ENCODE data around the gene MLYCD. TPM values are rescaled to one million over a fixed set of nuclear protein-coding genes. Genes with fewer than 3 reads are reported as not detected.

Gene MLYCD
- total RNA-seq, 4 donors from 2014 or later, result 9.9 to 17.6 (median 12.2) TPM

- ATAC-seq, result no peak
- Histone ChIP-seq H3K27ac (no peak overlapping the region), H3K9me3 (no peaks in the 10 kb centered on the region), H3K36me3 (peaks cover 0 to 69% of the 10 kb centered on the region in 2 donors), H3K4me1 (peaks cover 0 to 14% (median 2%) of the 10 kb centered on the region in 3 donors), H3K27me3 (no peaks in the 10 kb centered on the region), H3K4me3 (no peak overlapping the region)
- TF ChIP-seq EP300 (IDR thresholded peaks at IDR 0.05), result no peak
- 78 to 81% methylated on average over 6 to 7 of the region's 31 CpGs for WGBS, 2 donors (ENCODE audit: low coverage in 1 of 2)
Observed at GRCh38 chr16:83923581-83924365, 24.9 kb downstream of the MLYCD start.

DNA sequence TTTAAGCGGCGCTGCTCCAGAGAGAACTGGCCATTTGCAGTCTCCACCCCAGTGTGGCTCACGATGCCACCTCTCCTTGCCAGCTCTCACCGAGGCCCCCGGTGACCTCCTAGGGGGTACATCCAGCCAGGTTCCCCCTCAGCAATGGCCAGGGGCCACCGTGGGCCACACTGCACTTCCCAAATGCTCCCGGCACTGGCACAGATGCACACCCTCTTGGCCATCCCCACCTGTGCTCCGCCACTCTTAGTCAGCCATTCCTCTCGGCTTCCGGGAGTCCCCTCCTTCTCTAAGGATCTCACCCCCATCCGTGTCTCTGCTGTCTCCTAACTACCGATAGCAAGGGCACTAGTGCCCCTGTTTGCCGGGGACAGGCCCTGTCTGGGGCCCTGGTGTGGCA is 25.8 kb downstream of the MLYCD start:
- peaks cover 0 to 68% of the 10 kb centered on the region in 2 donors for H3K36me3 ChIP-seq
- H3K4me1 ChIP-seq, result peaks cover 0 to 14% (median 2%) of the 10 kb centered on the region in 3 donors
- ATAC-seq, result no peak
- no peak for TF ChIP-seq POLR2A (IDR thresholded peaks at IDR 0.05)
- TF ChIP-seq EP300 (IDR thresholded peaks at IDR 0.05), result no peak
- TF ChIP-seq, protein P1, sequence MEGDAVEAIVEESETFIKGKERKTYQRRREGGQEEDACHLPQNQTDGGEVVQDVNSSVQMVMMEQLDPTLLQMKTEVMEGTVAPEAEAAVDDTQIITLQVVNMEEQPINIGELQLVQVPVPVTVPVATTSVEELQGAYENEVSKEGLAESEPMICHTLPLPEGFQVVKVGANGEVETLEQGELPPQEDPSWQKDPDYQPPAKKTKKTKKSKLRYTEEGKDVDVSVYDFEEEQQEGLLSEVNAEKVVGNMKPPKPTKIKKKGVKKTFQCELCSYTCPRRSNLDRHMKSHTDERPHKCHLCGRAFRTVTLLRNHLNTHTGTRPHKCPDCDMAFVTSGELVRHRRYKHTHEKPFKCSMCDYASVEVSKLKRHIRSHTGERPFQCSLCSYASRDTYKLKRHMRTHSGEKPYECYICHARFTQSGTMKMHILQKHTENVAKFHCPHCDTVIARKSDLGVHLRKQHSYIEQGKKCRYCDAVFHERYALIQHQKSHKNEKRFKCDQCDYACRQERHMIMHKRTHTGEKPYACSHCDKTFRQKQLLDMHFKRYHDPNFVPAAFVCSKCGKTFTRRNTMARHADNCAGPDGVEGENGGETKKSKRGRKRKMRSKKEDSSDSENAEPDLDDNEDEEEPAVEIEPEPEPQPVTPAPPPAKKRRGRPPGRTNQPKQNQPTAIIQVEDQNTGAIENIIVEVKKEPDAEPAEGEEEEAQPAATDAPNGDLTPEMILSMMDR (IDR thresholded peaks at IDR 0.05), result no peak
- TF ChIP-seq POLR2AphosphoS5 (IDR thresholded peaks at IDR 0.05), result no peak
- H3K27me3 ChIP-seq, result no peaks in the 10 kb centered on the region
- H3K4me3 ChIP-seq, result no peak overlapping the region
- WGBS, 2 donors (ENCODE audit: low coverage in 1 of 2), result 74 to 88% methylated on average over 6 to 9 of the region's 13 CpGs
- no peaks in the 10 kb centered on the region for H3K9me3 ChIP-seq
- no peak overlapping the region for H3K27ac ChIP-seq

DNA sequence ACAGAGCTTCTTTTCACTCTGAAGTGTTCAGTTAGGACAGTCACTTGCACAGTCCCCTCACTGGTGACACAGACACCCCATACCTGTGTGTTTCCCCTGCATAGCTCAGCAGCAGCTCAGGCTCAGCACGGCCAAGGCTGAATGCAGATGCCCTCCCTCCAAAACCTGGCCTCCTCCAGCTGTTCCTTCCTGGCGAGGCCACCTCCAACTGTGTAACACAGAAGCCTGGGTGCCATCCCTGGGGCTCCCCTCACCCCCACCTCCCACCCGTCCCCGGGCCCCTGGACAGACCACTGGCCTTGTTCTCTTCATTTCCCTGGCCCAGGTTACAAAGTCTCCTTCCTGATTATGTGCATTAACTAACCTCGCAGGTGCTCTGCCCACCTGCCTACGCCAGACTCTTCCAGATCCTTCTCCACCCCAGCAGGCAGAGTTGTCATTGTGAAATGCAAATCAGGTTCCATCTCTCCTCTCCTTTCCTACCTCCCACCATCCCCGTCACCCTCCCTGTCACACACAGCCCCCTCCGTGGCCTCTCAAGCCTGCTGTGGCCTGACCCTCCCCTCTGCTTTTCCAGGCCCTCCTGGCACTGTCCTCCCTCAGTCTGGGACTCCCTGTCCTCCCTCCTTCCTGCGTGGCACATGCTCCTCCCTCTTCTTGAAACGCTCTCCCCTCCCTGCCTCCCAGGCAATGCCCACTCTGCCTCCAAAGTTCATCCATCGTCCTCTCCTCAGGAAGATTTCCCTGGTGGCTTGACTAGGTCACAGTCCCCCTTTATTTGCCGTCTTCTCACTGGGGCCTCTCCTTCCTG is 26.4 kb downstream of the MLYCD start:
- H3K27ac ChIP-seq, result no peak overlapping the region
- no peaks in the 10 kb centered on the region for H3K9me3 ChIP-seq
- WGBS, 2 donors (ENCODE audit: low coverage in 1 of 2), result 84 to 85% methylated on average over 8 to 12 of the region's 12 CpGs
- peaks cover 0 to 14% (median 2%) of the 10 kb centered on the region in 3 donors for H3K4me1 ChIP-seq
- no peak for ATAC-seq
- H3K36me3 ChIP-seq, result peaks cover 0 to 67% of the 10 kb centered on the region in 2 donors
- TF ChIP-seq EP300 (IDR thresholded peaks at IDR 0.05) (no peak), POLR2AphosphoS5 (IDR thresholded peaks at IDR 0.05) (no peak), POLR2A (IDR thresholded peaks at IDR 0.05) (no peak)
- TF ChIP-seq, protein P1 (IDR thresholded peaks at IDR 0.05), result no peak
- no peaks in the 10 kb centered on the region for H3K27me3 ChIP-seq
- no peak overlapping the region for H3K4me3 ChIP-seq

DNA sequence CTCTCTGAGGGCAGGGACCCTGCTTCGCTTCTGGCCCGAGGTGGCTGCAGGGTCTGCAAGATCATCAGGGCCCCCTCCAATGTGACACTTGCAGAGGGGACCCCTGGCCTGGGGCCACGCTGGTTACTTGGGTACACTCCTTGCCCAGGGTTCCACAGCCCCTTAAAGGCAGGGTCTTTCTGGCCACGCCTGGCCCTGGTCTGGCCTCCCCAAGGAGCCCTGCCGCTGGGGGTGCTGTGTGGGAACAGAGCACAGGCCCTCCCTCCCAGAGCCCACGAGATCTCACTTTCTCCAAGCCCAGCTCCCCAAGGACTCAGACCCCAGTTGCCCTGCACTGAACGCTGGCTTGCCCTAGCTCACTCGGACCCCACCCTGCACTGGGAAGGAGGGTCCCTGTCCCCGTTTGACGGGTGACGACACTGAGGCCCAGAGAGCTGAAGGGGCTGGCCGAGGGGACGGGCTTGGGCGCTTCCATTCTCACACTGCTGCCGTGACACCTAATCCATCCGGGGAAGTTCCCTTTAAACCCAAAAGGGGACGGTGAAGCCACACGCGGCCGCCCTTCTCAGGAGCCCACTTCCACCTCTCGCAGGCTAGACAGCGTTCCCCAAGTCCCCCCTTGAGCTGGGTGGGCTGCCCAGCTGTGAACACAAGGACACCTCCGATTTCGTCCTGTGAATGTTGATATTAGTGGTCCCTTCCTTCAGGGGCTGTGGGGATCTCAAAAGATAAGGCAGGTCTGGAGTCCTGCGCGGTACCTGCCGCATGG is 27.2 kb downstream of the MLYCD start:
- no peak for TF ChIP-seq POLR2AphosphoS5 (IDR thresholded peaks at IDR 0.05)
- TF ChIP-seq POLR2A (IDR thresholded peaks at IDR 0.05), result no peak
- TF ChIP-seq, protein P1 (IDR thresholded peaks at IDR 0.05), result no peak
- TF ChIP-seq EP300 (IDR thresholded peaks at IDR 0.05), result no peak

More for the DNA sequence above, 27.2 kb downstream of the MLYCD start:
- Histone ChIP-seq H3K27me3 (no peaks in the 10 kb centered on the region), H3K4me1 (peaks cover 0 to 14% (median 2%) of the 10 kb centered on the region in 3 donors), H3K27ac (no peak overlapping the region), H3K4me3 (no peak overlapping the region), H3K36me3 (peaks cover 0 to 61% of the 10 kb centered on the region in 2 donors), H3K9me3 (no peaks in the 10 kb centered on the region)
- ATAC-seq, result peak; percentile 6
- WGBS, 2 donors (ENCODE audit: low coverage in 1 of 2), result 100% methylated on average over 1 of the region's 27 CpGs; no CpG with 5 or more reads in 1 of the 2 donors

Data from gastroesophageal sphincter (tissue), 4 donors.